ENCODE data around the gene ROBO3. TPM values are rescaled to one million over a fixed set of nuclear protein-coding genes. Genes with fewer than 3 reads are reported as not detected.

The ROBO3 gene
- total and polyA plus RNA-seq, 2 of the 8 experiments (the other 6 are each of a cell fraction or from before 2014, with no cell fraction given), result 12.1 to 24.6 TPM

DNA sequence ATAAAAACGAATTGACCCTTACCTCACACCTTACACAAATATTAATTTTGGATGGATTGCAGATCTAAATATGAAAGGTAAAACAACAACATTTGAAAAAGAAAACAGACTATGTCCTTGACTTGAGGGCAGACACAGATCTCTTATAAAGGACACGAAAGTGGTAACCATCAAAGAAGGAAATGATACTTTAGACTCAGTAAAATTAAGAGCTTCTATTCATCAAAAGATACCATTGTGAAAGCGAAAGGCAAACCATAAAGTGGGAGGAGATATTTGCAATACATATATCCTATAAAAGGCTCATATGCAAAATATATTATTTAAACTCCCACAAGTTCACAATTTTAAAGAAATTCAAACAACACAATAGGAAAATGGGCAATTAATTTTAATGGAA is 65.6 kb downstream of the ROBO3 start:
- H3K18ac ChIP-seq (ENCODE audit: extremely low read depth, low read length), result no peak overlapping the region
- ChIA-PET CTCF (ENCODE audit: partially characterized antibody) (no interaction called here), POLR2A (ENCODE audit: partially characterized antibody) (no interaction called here)
- H2BK15ac ChIP-seq (ENCODE audit: low read length), result no peak overlapping the region
- H3K4me3 ChIP-seq (ENCODE audit: extremely low read depth in 1 of 4, insufficient read depth in 2 of 4, low read depth in 3 of 4, low read length in 4 of 4), result no peak overlapping the region
- 76% methylated on average over 3 of the region's 3 CpGs; no CpG with 5 or more reads in 1 of the 2 experiments for WGBS, 2 experiments (ENCODE audit: extremely low coverage in 1 of 2, insufficient coverage in 1 of 2, insufficient read length in 1 of 2, insufficient replicate concordance in 2 of 2, low coverage in 1 of 2, low lambda C conversion rate in 2 of 2, missing lambda C conversion rate in 1 of 2)
- H2AK5ac ChIP-seq (ENCODE audit: low read depth, low read length), result no peak overlapping the region
- no peak overlapping the region for H3K56ac ChIP-seq (replicated peaks; ENCODE audit: insufficient read length, low read depth, low read length)
- no peak overlapping the region for H2BK120ac ChIP-seq (replicated peaks; ENCODE audit: low read depth, low read length)
- H4K91ac ChIP-seq (replicated peaks; ENCODE audit: insufficient read length, low read length), result no peak overlapping the region
- no peak for TF ChIP-seq SIX5 (IDR thresholded peaks at IDR 0.05; ENCODE audit: low read depth, low read length)
- TF ChIP-seq PHF8 (conservative IDR thresholded peaks at IDR 0.05; ENCODE audit: low read depth, low read length), result no peak
- TF ChIP-seq SRF (IDR thresholded peaks at IDR 0.05; ENCODE audit: low read depth, low read length), result no peak
- no peaks in the 10 kb centered on the region for H3K4me1 ChIP-seq (replicated peaks in 1 of 4; ENCODE audit: control insufficient read depth in 3 of 4, insufficient read depth in 4 of 4, low read length in 3 of 4)
- peaks cover 0 to 3% (median 0%) of the 10 kb centered on the region in 4 experiments; a peak in 4 of 7 replicates for H3K27me3 ChIP-seq (replicated peaks in 1 of 4; ENCODE audit: control insufficient read depth in 3 of 4, extremely low read depth in 1 of 4, insufficient read depth in 3 of 4, low read length in 3 of 4)
- H3K4ac ChIP-seq (replicated peaks; ENCODE audit: insufficient read length, low read depth, low read length), result no peak overlapping the region
- no peak overlapping the region for H3K4me2 ChIP-seq (ENCODE audit: insufficient read depth in 1 of 2, low read depth in 2 of 2, low read length in 2 of 2)
- H3K14ac ChIP-seq (ENCODE audit: insufficient read length), result no peak overlapping the region
- no peak overlapping the region for H3K23ac ChIP-seq (ENCODE audit: insufficient read length)
- H3K9ac ChIP-seq (replicated peaks in 1 of 4; ENCODE audit: extremely low read depth in 1 of 4, low read depth in 3 of 4, low read length in 3 of 4), result no peak overlapping the region
- no peak overlapping the region for H4K8ac ChIP-seq (ENCODE audit: extremely low read depth, insufficient read depth, low read length)
- no peak overlapping the region for H2BK5ac ChIP-seq (ENCODE audit: low read depth, low read length)
- H3K36me3 ChIP-seq (ENCODE audit: control insufficient read depth in 2 of 4, insufficient read depth in 4 of 4, low read length in 3 of 4), result no peaks in the 10 kb centered on the region
- no peak for FAIRE-seq
- no peaks in the 10 kb centered on the region for H3K79me1 ChIP-seq (ENCODE audit: low read depth, low read length)
- H4K5ac ChIP-seq (ENCODE audit: insufficient read length, low read depth, low read length), result no peak overlapping the region
- no peak overlapping the region for H2AFZ ChIP-seq (ENCODE audit: low read length)
- no peak overlapping the region for H2BK12ac ChIP-seq (ENCODE audit: low read depth, low read length)
- no peaks in the 10 kb centered on the region for H3K79me2 ChIP-seq (ENCODE audit: control insufficient read depth in 1 of 2, insufficient read depth in 2 of 2, low read length in 2 of 2)
- H2BK20ac ChIP-seq (ENCODE audit: low read length), result no peak overlapping the region
- no peaks in the 10 kb centered on the region for H3K9me3 ChIP-seq (ENCODE audit: insufficient read depth in 2 of 2, low read depth in 1 of 2, low read length in 1 of 2)
- DNase-seq (ENCODE audit: low read depth in 1 of 2, low spot score in 2 of 2), result no peak
- no peaks in the 10 kb centered on the region for H4K20me1 ChIP-seq (replicated peaks in 1 of 2; ENCODE audit: control insufficient read depth in 1 of 2, insufficient read depth in 2 of 2, low read length in 2 of 2)
- H3K27ac ChIP-seq (ENCODE audit: low read depth, low read length), result no peak overlapping the region
- H3K23me2 ChIP-seq (ENCODE audit: low read depth, low read length), result no peaks in the 10 kb centered on the region; the same call in 1 of the 2 replicates

Other genes starting within 250 kb of the ROBO3 start
- gene TBRG1, start 242.6 kb upstream of the ROBO3 start, total RNA-seq (2021; fragmentation: NEBNext Ultra II Directional; extraction: Animal tissue kit (Norgen Biotek cat#: 25700)), result 22.7 and 26.7 TPM in 2 replicates
- gene TBRG1, start 242.6 kb upstream of the ROBO3 start, polyA plus RNA-seq (2011; rRNA removed), result 13.6 and 16.3 TPM in 2 replicates
- gene SIAE, start 191.7 kb upstream of the ROBO3 start, total RNA-seq (2021; fragmentation: NEBNext Ultra II Directional; extraction: Animal tissue kit (Norgen Biotek cat#: 25700)), result 1.7 and 2.3 TPM in 2 replicates
- 1.9 and 3.7 TPM in 2 replicates for gene SIAE, start 191.7 kb upstream of the ROBO3 start, polyA plus RNA-seq (2011; rRNA removed)
- gene SPA17, start 191.5 kb upstream of the ROBO3 start, total RNA-seq (2021; fragmentation: NEBNext Ultra II Directional; extraction: Animal tissue kit (Norgen Biotek cat#: 25700)), result 4.2 and 5.2 TPM in 2 replicates
- 1.8 and 3.7 TPM in 2 replicates for gene SPA17, start 191.5 kb upstream of the ROBO3 start, polyA plus RNA-seq (2011; rRNA removed)
- 0.60 and 0.75 TPM in 2 replicates for gene NRGN, start 125.5 kb upstream of the ROBO3 start, total RNA-seq (2021; fragmentation: NEBNext Ultra II Directional; extraction: Animal tissue kit (Norgen Biotek cat#: 25700))
- gene NRGN, start 125.5 kb upstream of the ROBO3 start, polyA plus RNA-seq (2011; rRNA removed), result 1.0 and 1.5 TPM in 2 replicates
- gene VSIG2, start 113.2 kb upstream of the ROBO3 start, total RNA-seq (2021; fragmentation: NEBNext Ultra II Directional; extraction: Animal tissue kit (Norgen Biotek cat#: 25700)), result not detected in 2 replicates
- 0.18 and 0.35 TPM in 2 replicates for gene VSIG2, start 113.2 kb upstream of the ROBO3 start, polyA plus RNA-seq (2011; rRNA removed)
- 0.17 TPM in 1 of 2 replicates, not detected in the other for gene ESAM, start 103.1 kb upstream of the ROBO3 start, total RNA-seq (2021; fragmentation: NEBNext Ultra II Directional; extraction: Animal tissue kit (Norgen Biotek cat#: 25700))
- gene ESAM, start 103.1 kb upstream of the ROBO3 start, polyA plus RNA-seq (2011; rRNA removed), result 0.09 and 0.19 TPM in 2 replicates
- 15.9 and 17.3 TPM in 2 replicates for gene MSANTD2, start 65.0 kb upstream of the ROBO3 start, total RNA-seq (2021; fragmentation: NEBNext Ultra II Directional; extraction: Animal tissue kit (Norgen Biotek cat#: 25700))
- gene MSANTD2, start 65.0 kb upstream of the ROBO3 start, polyA plus RNA-seq (2011; rRNA removed), result 5.6 and 8.2 TPM in 2 replicates
- not detected in 2 replicates for gene ROBO4, start 32.4 kb downstream of the ROBO3 start, total RNA-seq (2021; fragmentation: NEBNext Ultra II Directional; extraction: Animal tissue kit (Norgen Biotek cat#: 25700))
- 0.03 TPM in 1 of 2 replicates, not detected in the other for gene ROBO4, start 32.4 kb downstream of the ROBO3 start, polyA plus RNA-seq (2011; rRNA removed)
- gene HEPN1, start 53.8 kb downstream of the ROBO3 start, total RNA-seq (2021; fragmentation: NEBNext Ultra II Directional; extraction: Animal tissue kit (Norgen Biotek cat#: 25700)), result not detected in 2 replicates
- not detected in 2 replicates for gene HEPN1, start 53.8 kb downstream of the ROBO3 start, polyA plus RNA-seq (2011; rRNA removed)
- gene HEPACAM, start 70.6 kb downstream of the ROBO3 start, total RNA-seq (2021; fragmentation: NEBNext Ultra II Directional; extraction: Animal tissue kit (Norgen Biotek cat#: 25700)), result not detected in 2 replicates
- gene HEPACAM, start 70.6 kb downstream of the ROBO3 start, polyA plus RNA-seq (2011; rRNA removed), result not detected in 2 replicates
- gene CCDC15, start 88.8 kb downstream of the ROBO3 start, total RNA-seq (2021; fragmentation: NEBNext Ultra II Directional; extraction: Animal tissue kit (Norgen Biotek cat#: 25700)), result 3.1 and 4.0 TPM in 2 replicates
- gene CCDC15, start 88.8 kb downstream of the ROBO3 start, polyA plus RNA-seq (2011; rRNA removed), result 0.64 and 1.5 TPM in 2 replicates
- 1.1 and 1.3 TPM in 2 replicates for gene SLC37A2, start 197.9 kb downstream of the ROBO3 start, total RNA-seq (2021; fragmentation: NEBNext Ultra II Directional; extraction: Animal tissue kit (Norgen Biotek cat#: 25700))
- 1.9 and 2.0 TPM in 2 replicates for gene SLC37A2, start 197.9 kb downstream of the ROBO3 start, polyA plus RNA-seq (2011; rRNA removed)
- gene TMEM218, start 246.2 kb downstream of the ROBO3 start, total RNA-seq (2021; fragmentation: NEBNext Ultra II Directional; extraction: Animal tissue kit (Norgen Biotek cat#: 25700)), result 17.0 and 17.3 TPM in 2 replicates
- gene TMEM218, start 246.2 kb downstream of the ROBO3 start, polyA plus RNA-seq (2011; rRNA removed), result 30.5 and 33.5 TPM in 2 replicates

Data from H1 (cell line).